Trophoblast cell (in vitro differentiated cells and primary cell): ENCODE results near the gene RELT.
A peak's percentile ranks its signal among the peaks of the same experiment; 100 is the strongest.

Experiments
- DNase-seq, 2 donors: peaks; one replicate each; pipeline ENCODE4 v3.0.0-alpha.2; 2016
- H2AFZ ChIP-seq: 2 replicates; pipeline ENCODE4 v1.6.1; 2013; ENCODE audit warnings: low read length, moderate library complexity, mild to moderate bottlenecking; ENCODE audit not compliant: insufficient read depth, poor library complexity
- H2AK5ac ChIP-seq: 2 replicates; pipeline ENCODE4 v1.6.1; 2013; ENCODE audit warnings: mild to moderate bottlenecking, low read length
- H2BK120ac ChIP-seq: 2 replicates; pipeline ENCODE4 v1.6.1; 2013; ENCODE audit warnings: low read length, mild to moderate bottlenecking, moderate library complexity; ENCODE audit not compliant: insufficient read depth, poor library complexity
- H2BK12ac ChIP-seq: 2 replicates; pipeline ENCODE4 v1.6.1; 2013; ENCODE audit warnings: mild to moderate bottlenecking, low read length, moderate library complexity
- H2BK5ac ChIP-seq: 2 replicates; pipeline ENCODE4 v1.6.1; 2013; ENCODE audit warnings: low read length, low read depth, moderate library complexity, mild to moderate bottlenecking; ENCODE audit not compliant: poor library complexity
- H3K14ac ChIP-seq: 2 replicates; pipeline ENCODE4 v1.6.1; 2013; ENCODE audit warnings: mild to moderate bottlenecking, low read length
- H3K18ac ChIP-seq: 2 replicates; pipeline ENCODE4 v1.6.1; 2013; ENCODE audit warnings: mild to moderate bottlenecking, low read length
- H3K23ac ChIP-seq: 2 replicates; pipeline ENCODE4 v1.6.1; 2013; ENCODE audit warnings: low read length
- H3K27ac ChIP-seq: 2 replicates; pipeline ENCODE4 v1.5.1; 2013; ENCODE audit warnings: low read depth, mild to moderate bottlenecking, inconsistent platforms, low read length, moderate library complexity
- H3K27me3 ChIP-seq: 2 replicates; pipeline ENCODE4 v1.6.1; 2013; ENCODE audit warnings: inconsistent platforms, mild to moderate bottlenecking, low read length, moderate library complexity; ENCODE audit not compliant: insufficient read depth
- H3K36me3 ChIP-seq, 2 experiments: 1 replicate in 1 of 2; 2 replicates in 1 of 2; pipeline ENCODE4 v1.6.1; 2013; ENCODE audit warnings: low read length in 2 of 2, mild to moderate bottlenecking in 2 of 2, moderate library complexity in 1 of 2; ENCODE audit not compliant: insufficient read depth in 2 of 2, control insufficient read depth in 1 of 2
- H3K4ac ChIP-seq: 2 replicates; pipeline ENCODE4 v1.6.1; 2013; ENCODE audit warnings: low read depth, mild to moderate bottlenecking, low read length, moderate library complexity
- H3K4me1 ChIP-seq, 2 experiments: 1 replicate in 1 of 2; 2 replicates in 1 of 2; pipeline ENCODE4 v1.6.1; 2013; ENCODE audit warnings: low read length in 2 of 2, mild to moderate bottlenecking in 2 of 2, moderate library complexity in 1 of 2; ENCODE audit not compliant: insufficient read depth in 2 of 2, control insufficient read depth in 1 of 2
- H3K4me2 ChIP-seq: 2 replicates; pipeline ENCODE4 v1.6.1; 2013; ENCODE audit warnings: inconsistent platforms, mild to moderate bottlenecking, low read length, moderate library complexity
- H3K4me3 ChIP-seq: 2 replicates; pipeline ENCODE4 v1.5.1; 2013; ENCODE audit warnings: mild to moderate bottlenecking, low read depth, low read length, inconsistent platforms
- H3K79me1 ChIP-seq: one replicate; pipeline ENCODE4 v1.6.1; 2013; ENCODE audit warnings: low read length
- H3K79me2 ChIP-seq: 2 replicates; pipeline ENCODE4 v1.6.1; 2013; ENCODE audit warnings: low read length, mild to moderate bottlenecking; ENCODE audit not compliant: control insufficient read depth, insufficient read depth, poor library complexity
- H3K9ac ChIP-seq: 2 replicates; pipeline ENCODE4 v1.6.1; 2013; ENCODE audit warnings: mild to moderate bottlenecking, low read length
- H3K9me3 ChIP-seq: 2 replicates; pipeline ENCODE4 v1.6.1; 2013; ENCODE audit warnings: low read depth, mild to moderate bottlenecking, control low read depth, inconsistent platforms, low read length; ENCODE audit not compliant: insufficient read depth
- H4K12ac ChIP-seq: 2 replicates; pipeline ENCODE4 v1.6.1; 2013; ENCODE audit warnings: low read depth, mild to moderate bottlenecking, low read length, moderate library complexity
- H4K8ac ChIP-seq: 2 replicates; pipeline ENCODE4 v1.6.1; 2013; ENCODE audit warnings: low read depth, mild to moderate bottlenecking, low read length, moderate library complexity
- H4K91ac ChIP-seq: one replicate; pipeline ENCODE4 v1.6.1; 2013; ENCODE audit warnings: low read depth, mild to moderate bottlenecking, low read length, moderate library complexity
- WGBS: extraction: QIAGEN DNeasy Blood & Tissue Kit; methylation state at CpG from one replicate; pipeline ENCODE4 v1.1.7; 2013; ENCODE audit warnings: missing lambda C conversion rate; ENCODE audit not compliant: insufficient read length, insufficient coverage; ENCODE audit errors: extremely low coverage; 5-methylcytosine and 5-hydroxymethylcytosine counted together

The RELT gene

GRCh38 chr11:73350908-73351636 lies 25.1 kb upstream of the RELT start:
- H3K4me1 ChIP-seq, result no peaks in the 10 kb centered on the region
- no peak overlapping the region for H3K4me3 ChIP-seq
- peaks cover 1% of the 10 kb centered on the region for H3K9me3 ChIP-seq
- H4K12ac ChIP-seq, result no peak overlapping the region
- no peak overlapping the region for H3K9ac ChIP-seq
- no peak overlapping the region for H3K4me2 ChIP-seq
- H2BK5ac ChIP-seq, result no peak overlapping the region
- H4K91ac ChIP-seq, result no peak overlapping the region
- H3K27ac ChIP-seq, result no peak overlapping the region
- H3K4ac ChIP-seq, result no peak overlapping the region
- no peak overlapping the region for H2BK120ac ChIP-seq
- no peaks in the 10 kb centered on the region for H3K79me2 ChIP-seq
- no peak overlapping the region for H4K8ac ChIP-seq
- H2AK5ac ChIP-seq, result no peak overlapping the region
- H3K79me1 ChIP-seq, result no peaks in the 10 kb centered on the region
- no peak overlapping the region for H3K14ac ChIP-seq
- peaks cover 42 to 57% of the 10 kb centered on the region in 2 experiments for H3K36me3 ChIP-seq
- no peak overlapping the region for H3K18ac ChIP-seq
- H2BK12ac ChIP-seq, result no peak overlapping the region
- H3K23ac ChIP-seq, result no peak overlapping the region
- WGBS, result no CpG with 5 or more reads among the region's 16 CpGs
- H2AFZ ChIP-seq, result no peak overlapping the region
- peak; percentile 52 to 87 for DNase-seq
- no peaks in the 10 kb centered on the region for H3K27me3 ChIP-seq

- H2BK5ac ChIP-seq, result no peak overlapping the region
- H3K4me1 ChIP-seq, result no peaks in the 10 kb centered on the region
- no peak overlapping the region for H4K8ac ChIP-seq
- H3K27me3 ChIP-seq, result no peaks in the 10 kb centered on the region
- H3K4me3 ChIP-seq, result no peak overlapping the region
- no peak overlapping the region for H3K9ac ChIP-seq
- H3K79me1 ChIP-seq, result no peaks in the 10 kb centered on the region
- H3K9me3 ChIP-seq, result no peaks in the 10 kb centered on the region
- no peak overlapping the region for H3K14ac ChIP-seq
- no peak overlapping the region for H2BK12ac ChIP-seq
- no peak overlapping the region for H3K4me2 ChIP-seq
- no peak overlapping the region for H3K23ac ChIP-seq
- no peak overlapping the region for H2BK120ac ChIP-seq
- H3K18ac ChIP-seq, result no peak overlapping the region
- WGBS, result no CpG with 5 or more reads among the region's 4 CpGs
- H3K79me2 ChIP-seq, result no peaks in the 10 kb centered on the region
- no peak overlapping the region for H2AK5ac ChIP-seq
- H3K27ac ChIP-seq, result no peak overlapping the region
- no peak overlapping the region for H2AFZ ChIP-seq
- H3K36me3 ChIP-seq, result peaks cover 41 to 58% of the 10 kb centered on the region in 2 experiments
- H4K12ac ChIP-seq, result no peak overlapping the region
- no peak overlapping the region for H4K91ac ChIP-seq
- no peak for DNase-seq
- no peak overlapping the region for H3K4ac ChIP-seq
These were observed 22.8 kb upstream of the RELT start for GRCh38 chr11:73353422-73353821.

DNA sequence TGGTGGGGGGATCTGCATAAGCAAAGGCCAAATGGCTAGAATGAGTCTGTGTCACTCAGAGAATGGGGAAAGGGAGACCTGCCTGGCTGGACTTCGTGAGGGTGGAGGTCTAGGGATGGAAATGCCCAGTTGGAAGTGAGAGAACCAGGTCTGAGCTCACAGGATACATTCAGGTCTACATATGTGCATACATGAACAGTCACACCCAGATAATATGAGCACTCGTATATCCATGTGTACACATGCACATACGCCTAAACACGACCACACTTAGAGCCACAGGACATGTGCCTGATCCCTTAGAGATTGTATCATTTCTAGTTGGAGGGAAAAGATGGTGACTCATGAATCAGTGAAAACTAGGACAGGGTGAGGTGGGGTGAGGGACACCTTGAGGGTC lies 21.1 kb upstream of the RELT start:
- no peak overlapping the region for H4K12ac ChIP-seq

DNA sequence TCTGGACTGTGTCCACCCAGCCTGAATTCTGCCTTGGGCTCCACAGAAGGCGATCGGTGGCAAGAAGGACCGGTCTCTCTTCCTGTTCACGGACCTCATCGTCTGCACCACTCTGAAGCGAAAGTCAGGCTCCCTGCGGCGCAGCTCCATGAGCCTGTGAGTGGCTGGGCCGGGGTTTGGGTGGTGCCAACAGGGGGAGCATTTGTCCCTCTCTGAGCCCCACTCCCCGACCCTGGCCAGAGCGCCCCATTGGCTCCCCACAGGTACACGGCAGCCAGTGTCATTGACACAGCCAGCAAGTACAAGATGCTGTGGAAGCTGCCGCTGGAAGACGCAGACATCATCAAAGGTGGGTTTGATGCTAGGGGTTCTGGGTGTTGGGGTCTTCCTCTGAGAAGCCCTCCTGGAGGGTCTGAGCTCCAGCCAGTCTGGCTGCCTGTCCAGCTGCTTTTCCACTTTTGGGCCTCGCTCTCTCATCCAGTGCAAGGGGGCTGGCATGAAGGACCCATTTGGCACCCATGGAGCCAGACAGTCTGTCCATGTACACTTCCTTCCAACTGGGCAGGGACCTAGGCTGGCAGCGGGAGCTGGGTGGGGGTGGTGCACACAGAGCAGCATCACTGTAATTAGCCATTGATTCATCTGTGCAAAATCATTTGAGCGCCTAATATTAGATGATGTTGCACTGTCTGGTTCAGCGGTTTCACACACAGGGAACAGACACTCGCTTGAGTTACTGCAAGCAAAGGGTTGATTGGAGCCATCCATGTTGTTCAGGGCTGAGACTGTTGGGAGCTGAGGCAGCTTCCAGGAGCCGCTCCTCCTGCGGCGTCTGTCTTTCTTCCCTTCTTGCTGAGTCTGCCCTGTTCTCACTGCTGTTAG lies 19.0 kb upstream of the RELT start:
- Histone ChIP-seq H4K12ac (no peak overlapping the region), H3K23ac (no peak overlapping the region), H2BK12ac (no peak overlapping the region), H3K36me3 (peaks cover 69 to 84% of the 10 kb centered on the region in 2 experiments), H3K4me3 (no peak overlapping the region), H3K79me2 (no peaks in the 10 kb centered on the region), H4K91ac (no peak overlapping the region), H2AFZ (no peak overlapping the region), H3K9ac (no peak overlapping the region), H2AK5ac (no peak overlapping the region), H4K8ac (no peak overlapping the region), H3K4me2 (no peak overlapping the region), H3K79me1 (no peaks in the 10 kb centered on the region), H3K27me3 (no peaks in the 10 kb centered on the region), H3K14ac (no peak overlapping the region), H2BK5ac (no peak overlapping the region), H3K4me1 (no peaks in the 10 kb centered on the region), H2BK120ac (no peak overlapping the region), H3K4ac (no peak overlapping the region), H3K18ac (no peak overlapping the region), H3K27ac (no peak overlapping the region), H3K9me3 (peaks cover 4% of the 10 kb centered on the region)
- no CpG with 5 or more reads among the region's 22 CpGs for WGBS
- no peak for DNase-seq

More for the DNA sequence above, 21.1 kb upstream of the RELT start:
- Histone ChIP-seq H2BK5ac (no peak overlapping the region), H3K18ac (no peak overlapping the region), H2AK5ac (no peak overlapping the region), H3K23ac (no peak overlapping the region), H3K4me1 (no peaks in the 10 kb centered on the region), H3K9ac (no peak overlapping the region), H3K9me3 (peaks cover 1% of the 10 kb centered on the region), H3K79me1 (no peaks in the 10 kb centered on the region), H3K36me3 (peaks cover 53 to 65% of the 10 kb centered on the region in 2 experiments), H4K8ac (no peak overlapping the region), H4K91ac (no peak overlapping the region), H3K4me3 (no peak overlapping the region), H3K4me2 (no peak overlapping the region), H3K14ac (no peak overlapping the region), H2BK120ac (no peak overlapping the region), H2BK12ac (no peak overlapping the region), H2AFZ (no peak overlapping the region), H3K27ac (no peak overlapping the region), H3K27me3 (no peaks in the 10 kb centered on the region), H3K4ac (no peak overlapping the region), H3K79me2 (no peaks in the 10 kb centered on the region)
- WGBS, result no CpG with 5 or more reads among the region's 4 CpGs
- DNase-seq, result no peak
